Measurements from ENCODE around the gene PGAP2.

The PGAP2 gene

DNA sequence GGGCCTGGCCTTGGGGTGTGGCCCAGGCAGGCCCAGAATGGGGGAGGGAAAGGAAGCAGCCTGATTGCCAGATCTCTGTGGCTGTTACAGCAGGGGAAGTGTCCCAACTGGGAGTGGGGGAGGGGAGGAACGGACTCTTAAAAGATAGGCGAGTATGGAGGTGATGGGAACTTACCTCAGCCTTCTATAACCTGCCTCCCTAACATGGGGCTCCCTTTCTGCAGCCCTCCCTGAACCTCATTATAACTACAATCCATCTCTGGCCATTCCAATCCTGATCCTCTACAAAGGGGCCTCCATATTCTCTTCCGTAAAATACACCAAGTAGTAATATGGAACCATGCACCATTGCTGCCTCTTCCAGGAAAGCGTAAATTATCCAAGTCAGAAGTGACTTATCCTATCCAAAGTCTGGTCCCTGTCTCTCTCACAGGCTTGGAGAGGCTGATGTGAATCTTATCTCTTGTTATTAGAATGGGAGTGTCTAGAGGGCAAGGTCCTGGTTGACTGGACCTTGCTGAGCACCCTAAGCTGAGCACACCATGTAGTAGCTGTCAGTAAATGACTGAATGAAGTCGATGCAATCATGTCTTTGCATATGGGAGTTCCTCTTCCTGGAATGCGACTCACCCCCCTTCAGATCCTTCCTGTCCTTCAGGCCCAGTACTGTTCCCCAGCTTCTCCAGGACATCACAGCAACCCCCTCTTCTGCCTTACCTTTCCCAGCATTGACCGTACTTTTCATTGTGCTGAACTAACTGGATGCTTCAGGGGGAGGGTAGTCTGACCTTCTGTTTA is 26.5 kb downstream of the PGAP2 start:
- no peak for DNase-seq

DNA sequence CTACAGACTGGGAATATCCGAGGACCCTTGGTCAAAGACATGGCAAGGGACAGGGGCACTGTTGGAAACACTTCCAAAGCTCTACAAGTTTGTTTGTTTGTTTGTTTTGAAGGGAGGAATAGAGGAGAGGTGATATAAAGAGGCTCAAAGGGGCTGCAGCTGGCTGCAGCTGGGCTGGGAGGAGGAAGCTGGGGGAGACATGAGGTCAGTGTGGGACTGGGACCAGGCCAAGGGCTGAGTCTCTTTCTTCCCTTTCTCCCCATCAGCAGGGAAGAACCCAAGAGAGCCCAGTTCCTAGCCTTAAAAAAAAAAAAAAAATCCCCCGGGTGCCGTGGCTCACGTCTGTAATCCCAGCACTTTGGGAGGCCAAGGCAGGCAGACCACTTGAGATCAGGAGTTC is 27.4 kb downstream of the PGAP2 start:
- no peak for DNase-seq

DNA sequence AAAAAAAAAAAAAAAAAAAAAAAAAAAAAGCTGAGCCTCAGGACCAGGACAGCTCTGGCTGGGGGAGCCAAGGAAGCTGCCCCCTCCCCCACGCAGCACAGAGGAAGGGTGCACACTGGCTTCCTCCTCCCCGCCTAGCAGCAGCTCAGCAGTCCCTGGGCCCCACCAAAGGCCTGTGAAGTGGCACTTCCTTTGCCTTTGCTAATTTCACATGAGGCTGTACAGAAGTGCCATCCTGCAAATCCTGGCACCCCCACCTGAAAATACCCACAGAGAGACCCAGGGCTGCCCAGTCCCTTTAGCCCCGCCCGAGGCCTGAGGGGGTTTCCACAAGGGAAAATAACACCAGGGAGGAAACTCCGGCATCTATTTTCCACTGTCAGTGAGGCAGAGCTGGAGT is 28.5 kb downstream of the PGAP2 start:
- peak; percentile 19 for DNase-seq

DNA sequence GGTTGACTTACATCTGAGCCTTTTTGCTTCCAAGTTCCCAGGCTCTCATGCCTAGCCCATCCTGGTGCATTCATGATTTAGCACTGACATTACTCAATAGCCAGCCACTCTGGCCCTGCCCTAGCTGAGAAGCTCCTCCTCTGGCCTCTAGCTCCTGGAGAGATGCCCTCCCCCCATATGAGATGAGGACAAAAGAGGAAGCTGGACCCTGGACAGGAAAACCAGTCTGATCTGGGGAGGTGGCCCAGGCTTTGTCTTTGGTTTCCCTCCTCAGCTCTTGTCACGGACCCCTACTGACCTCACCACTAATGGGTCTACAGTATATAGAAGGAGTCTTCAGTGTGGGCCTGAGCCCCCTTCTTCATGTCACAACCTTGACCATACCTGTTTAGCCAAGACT is 29.4 kb downstream of the PGAP2 start:
- no peak for DNase-seq

DNA sequence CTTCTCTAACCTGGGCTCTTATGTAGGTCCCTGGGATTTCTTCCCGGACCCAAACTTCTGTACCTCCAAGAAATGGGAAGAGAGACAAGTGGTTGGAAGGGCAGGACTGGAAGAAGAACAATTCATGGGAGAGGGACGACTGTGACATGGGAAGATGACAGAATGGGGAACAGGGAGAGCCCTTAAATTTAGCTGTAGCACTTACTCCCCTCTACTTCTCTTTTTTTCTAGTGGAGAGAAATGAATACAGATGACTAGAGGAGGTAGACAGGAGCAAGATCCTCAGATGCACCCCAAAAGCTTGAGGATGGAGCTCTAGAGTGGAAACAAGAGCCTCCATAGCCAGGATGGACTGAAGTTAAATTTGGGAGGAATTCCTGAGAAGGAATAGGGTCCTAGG is 30.1 kb downstream of the PGAP2 start:
- no peak for DNase-seq

DNA sequence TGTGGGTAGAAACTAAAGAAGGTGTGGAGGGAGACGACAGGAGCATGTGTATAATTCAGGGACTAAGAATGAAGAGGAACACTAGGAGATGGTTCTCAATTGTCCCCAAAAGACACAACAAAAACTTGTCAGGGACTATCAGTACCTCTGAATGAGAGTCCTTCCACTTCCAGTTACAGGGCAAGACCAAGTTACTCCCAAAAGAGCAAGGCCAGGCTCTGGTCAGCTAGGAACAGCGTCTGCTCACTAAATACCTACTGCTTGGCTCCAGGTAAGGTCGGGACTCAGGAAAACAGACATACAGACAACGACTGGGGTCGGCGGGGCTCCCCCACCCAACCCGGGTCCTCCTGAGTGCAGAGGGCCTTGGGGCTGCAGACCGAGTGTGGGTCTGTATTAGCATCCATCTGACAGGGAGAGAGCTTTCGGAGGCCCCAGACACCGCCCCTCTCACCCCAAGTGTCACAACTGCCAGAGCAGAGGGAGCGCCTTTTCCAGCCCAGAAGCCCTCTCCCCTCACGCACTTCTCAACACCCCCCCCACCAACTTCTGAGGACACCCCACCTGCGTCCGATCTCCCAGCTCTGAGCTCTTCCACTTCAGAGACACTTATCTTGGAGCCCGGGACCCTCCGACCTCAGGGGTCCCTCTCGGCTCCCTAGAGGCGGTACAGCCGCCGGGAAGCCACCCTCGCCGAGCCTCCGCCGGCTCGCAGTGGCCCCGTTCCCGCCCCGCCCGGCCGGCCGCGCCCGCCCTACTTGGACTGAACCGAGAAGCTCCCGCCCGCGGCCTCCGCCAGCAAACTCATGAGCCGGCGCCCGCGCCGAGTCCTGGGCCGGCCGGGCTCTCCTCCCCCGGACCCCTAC is 31.9 kb downstream of the PGAP2 start:
- no peak for DNase-seq

DNA sequence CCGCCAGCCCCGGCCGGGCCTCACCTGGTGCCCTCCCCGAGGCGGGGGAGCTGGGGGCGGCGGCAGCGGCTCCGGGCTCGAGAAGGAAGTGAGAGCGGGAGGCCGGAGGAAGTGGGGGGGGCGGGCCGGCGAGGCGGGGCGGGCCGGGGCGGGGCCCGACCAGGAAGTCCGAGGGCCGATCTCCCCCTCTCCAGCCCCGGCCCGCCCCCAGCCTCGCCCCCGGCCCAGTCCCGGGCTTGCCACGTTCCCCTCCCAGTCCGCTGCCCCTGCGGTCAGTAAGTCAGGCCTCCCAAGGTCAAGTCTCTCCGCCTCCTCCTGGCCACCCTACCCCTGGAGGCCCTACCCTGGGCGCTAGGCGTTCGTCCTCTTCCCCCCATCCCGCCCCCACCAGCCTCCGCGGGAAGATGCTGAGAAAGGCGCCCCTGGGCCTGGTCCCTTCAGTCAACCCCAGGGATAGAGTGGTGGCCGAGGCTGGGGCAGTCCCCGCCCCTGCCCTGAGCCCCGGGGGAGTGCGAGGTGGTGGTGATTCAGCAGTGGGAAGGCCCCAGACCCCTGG is 32.6 kb downstream of the PGAP2 start, which contains the start of gene RHOG:
TSS of gene RHOG (minus strand) at position 90 of the 556 bp plus-strand sequence. CDS start 12,821 bp downstream, outside the sequence.
- peak; percentile 69 for DNase-seq

DNA sequence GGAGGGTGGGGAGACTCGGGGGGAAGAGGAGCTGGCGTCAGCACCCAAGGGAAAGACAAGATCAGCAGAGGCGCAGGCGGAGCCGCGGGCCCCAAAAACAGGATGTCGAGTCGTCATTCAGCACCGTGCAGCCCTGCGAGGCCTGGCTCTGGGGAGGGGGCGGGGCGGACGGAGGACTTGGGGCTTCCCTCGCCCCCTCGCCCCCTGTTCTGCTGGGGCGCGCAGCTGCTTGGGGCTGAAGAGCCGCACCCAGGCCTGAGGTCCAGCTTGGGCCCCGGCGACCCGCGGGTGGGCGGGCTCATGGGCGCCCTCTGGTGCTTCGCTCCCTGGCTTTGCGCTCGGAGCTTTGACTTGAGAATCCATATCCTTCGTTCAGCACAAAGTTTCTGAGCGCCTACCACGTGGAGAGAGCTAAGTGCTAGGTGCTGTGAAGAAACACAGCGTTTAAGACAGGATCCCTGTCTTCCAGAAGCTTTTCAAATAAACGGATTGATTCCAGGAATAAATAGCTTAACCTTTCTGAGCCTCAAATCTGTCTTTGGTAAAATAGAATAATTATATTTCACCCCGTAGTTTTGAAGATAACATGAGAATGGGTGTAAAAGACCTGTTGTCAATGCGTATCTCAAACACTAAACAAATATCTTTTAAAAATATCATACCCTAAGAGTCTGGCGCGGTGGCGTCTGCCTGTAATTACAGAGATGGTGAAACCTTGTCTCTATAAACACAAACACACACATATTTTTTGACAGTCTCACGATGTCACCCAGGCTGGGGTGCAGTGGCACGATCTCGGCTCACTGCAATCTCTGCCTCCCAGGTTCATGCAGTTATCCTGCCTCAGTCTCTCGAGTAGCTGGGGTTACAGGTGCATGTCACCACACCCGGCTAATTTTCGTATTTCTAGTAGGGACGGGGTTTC is 33.3 kb downstream of the PGAP2 start:
- DNase-seq: peak; percentile 88

DNA sequence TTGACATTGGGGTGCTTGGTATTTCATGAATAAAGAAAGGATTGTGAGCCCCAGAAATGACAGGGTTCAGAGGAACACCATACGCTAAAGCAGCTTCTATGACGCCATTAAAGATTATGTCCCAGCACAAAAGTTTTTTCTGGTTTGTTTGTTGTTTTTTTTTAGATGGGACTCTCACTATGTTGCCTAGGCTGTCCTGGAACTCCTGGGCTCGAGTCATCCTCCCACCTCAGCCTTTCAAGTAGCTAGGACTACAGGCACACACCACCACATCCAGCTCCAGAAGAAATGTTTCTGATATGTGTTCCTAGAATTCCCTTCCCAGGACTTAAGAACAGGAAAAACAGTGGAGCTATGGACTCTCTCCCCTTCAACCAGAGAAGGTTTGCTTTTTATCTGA is 35.0 kb downstream of the PGAP2 start:
- DNase-seq: no peak

DNA sequence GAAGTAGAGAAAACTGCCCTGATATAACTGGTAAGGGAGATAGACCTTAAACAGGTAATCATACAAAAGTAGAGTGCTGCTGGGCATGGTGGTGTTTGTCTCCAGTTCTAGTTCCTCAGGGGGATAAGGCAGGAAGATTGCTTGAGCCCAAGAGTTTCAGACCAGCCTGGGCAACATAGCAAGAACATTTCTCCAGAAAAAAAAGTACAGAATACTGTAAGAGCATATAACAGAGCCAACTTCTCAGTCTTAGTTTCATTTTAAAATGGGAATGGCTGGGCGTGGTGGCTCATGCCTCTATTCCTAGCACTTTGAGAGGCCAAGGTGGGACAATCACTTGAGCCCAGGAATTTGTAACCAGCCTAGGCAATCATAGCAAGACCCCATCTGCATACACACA is 36.9 kb downstream of the PGAP2 start:
- no peak for DNase-seq

DNA sequence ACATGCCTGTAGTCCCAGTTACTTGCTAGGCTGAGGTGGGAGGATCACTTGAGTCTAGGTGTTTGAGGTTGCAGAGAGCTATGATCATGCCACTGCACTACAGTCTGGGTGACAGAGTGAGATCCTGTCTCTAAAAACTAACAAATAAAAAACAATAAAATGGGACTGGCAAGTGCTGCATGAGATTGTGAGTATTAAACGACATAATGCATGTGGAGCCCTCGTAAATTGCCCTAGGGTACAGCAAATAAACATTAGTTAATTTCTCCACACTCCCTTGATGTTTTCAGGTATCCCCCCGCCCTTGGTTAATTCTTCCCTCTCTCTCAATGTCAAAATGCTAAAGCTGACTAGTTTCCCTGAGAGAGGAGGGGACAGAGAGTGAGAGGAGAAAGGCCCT is 37.3 kb downstream of the PGAP2 start:
- no peak for DNase-seq

DNA sequence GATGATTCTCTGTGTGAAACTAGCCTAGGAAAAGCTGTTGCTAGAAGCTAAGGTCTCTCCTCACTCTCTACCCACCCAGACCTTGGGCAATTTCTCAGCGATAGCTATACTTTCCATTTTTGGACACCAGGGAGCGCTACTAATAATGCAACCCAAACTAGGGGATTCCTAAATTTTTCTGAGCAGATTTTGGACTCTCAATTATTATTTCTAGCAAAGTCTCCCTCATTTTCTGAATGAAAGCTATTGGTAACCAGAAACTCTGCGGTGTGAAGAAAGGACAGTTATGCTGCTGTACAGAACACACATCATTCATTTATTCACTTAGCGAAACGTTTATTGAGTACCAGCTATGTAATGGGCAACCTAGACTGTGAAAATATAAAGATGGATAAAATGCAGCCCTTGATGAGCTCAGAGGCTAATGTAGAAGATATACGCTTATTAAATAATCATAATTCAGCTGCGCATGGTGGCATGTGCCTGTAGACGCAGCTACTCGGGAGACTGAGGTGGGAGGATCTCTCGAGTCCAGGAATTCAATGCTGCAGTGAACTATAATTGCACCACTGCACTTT is 41.0 kb downstream of the PGAP2 start:
- no peak for DNase-seq

DNA sequence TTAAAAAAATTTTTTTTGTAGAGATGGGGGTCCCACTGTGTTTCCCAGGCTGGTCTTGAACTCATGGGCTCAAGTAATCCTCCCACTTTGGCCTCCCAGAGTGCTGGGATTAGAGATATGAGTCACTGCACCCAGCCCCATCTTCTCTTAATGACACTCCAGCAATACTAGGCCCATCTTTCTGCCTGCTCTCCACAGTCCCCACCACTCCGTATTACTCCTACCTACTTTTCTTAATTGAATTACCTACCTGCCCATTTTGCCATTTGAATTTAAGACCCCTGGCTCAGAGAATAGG is 45.1 kb downstream of the PGAP2 start:
- DNase-seq: no peak

DNA sequence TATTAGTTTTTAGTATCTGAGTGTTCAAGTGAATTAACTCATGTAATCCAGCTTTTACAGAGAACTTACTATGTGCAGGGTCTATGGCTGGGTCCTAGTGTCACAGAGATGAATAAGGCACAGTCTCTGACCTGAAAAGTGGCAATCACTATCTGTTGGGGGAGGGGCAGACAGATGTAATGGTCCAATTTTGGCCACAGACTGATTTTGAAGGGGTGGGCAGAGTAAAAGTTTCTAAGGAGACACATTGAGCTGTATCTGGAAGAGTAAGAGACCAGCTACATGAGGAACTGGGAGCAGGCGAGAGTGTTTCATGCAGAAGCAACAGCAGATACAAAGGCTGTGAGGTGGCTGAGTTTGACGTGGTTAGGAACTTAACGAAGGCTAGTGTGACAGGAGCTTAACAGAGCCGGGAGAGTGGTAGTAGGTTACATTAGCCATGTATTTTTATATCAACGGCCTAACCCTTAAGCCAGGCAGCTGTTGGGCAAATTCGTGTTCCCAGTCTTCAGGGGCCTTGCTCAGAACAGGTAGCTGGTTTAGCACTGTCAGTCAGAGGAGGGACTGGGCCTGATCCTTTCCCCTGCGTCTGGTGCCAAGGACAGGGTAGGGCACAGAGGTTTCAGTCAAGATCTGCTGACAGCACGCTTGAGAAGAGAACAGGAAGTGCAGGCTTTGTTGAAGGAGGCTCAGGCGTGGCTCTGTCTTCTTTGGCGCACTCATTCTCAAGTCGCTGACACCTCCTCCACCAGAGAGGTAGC is 45.7 kb downstream of the PGAP2 start:
- no peak for DNase-seq

DNA sequence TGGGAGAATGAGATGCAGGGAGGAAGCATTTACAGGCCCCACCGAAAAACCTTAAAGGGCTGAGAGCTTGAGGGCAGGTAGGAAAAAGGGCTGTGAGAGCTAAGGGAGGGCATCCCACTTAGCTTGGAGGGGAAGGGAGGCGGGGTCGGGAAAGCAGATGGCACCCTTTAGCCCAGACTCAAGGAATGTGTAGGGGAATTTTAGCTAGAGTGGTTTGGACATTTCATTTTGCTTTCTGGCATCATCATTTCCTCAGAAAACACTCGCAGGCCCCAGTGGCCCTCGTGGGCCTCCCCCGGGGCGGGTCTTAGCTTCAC is 46.3 kb downstream of the PGAP2 start:
- DNase-seq: no peak

DNA sequence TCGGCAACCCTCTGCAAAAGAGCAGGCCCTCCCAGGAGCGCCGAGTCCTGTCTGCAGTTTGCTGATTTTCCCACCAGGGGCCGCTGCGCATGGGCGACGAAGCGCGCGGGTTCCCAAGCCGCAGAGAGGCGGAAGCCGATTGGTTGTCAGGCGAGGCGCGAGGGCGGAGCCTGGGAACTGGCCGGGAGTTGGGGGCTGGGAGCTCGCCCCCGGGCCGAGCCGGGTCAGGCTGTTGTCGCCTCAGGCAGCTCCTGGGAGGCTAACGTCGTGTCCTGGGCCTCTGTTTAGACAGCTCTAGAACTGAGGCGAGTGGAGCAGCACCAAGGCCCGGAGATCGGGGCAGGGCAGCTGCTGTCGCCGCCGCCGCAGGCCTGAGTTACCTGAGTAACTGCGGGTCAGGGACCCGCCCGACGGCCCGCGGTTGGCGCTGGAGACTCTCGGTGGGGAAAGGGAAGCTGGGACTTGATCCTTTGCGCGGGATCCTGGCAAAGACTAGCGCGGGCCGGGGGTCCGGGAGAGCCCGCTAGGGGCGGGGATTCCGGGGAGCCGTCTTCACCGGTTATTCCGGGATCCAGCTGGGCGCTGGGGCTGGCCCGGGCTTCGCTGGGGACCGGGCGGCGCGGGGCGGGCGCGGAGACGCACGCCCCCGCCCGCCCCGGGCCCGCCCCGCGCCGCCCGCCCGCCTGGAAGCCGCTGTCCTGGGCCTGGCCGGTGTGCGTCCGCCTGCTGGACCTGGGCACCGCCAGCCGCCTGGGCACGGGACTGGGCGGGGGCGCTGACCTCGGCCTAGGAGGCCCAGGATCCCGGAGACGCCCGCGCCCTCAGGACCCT is 46.8 kb downstream of the PGAP2 start, which contains the start of gene STIM1:
TSS of gene STIM1 (plus strand) at position 688 of the 831 bp plus-strand sequence. CDS start 607 bp downstream, outside the sequence.
- DNase-seq: peak; percentile 91

DNA sequence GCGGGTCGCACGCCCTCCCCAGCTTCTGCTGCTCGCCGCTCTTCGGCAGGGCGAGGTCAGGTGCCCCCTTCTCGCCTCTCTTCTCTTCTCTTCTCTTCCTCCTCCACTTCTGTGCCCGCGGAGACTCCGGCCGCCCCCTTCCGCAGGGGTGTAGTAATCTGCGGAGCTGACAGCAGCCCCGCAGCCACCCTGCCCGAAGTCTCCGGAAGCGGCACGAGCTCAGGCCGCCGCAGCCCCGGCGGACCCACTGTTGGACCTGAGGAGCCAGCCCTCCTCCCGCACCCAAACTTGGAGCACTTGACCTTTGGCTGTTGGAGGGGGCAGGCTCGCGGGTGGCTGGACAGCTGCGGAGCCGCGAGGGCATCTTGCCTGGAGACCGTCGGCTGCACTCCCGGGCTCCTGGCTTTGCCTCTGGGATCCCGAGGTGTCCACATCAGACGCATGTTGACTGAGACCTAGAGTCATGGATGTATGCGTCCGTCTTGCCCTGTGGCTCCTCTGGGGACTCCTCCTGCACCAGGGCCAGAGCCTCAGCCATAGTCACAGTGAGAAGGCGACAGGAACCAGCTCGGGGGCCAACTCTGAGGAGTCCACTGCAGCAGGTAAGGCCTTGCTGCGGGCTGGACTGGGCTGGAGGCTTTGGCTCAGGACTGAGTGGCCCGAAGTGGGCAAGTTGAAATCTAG is 47.6 kb downstream of the PGAP2 start:
- peak; percentile 52 for DNase-seq

DNA sequence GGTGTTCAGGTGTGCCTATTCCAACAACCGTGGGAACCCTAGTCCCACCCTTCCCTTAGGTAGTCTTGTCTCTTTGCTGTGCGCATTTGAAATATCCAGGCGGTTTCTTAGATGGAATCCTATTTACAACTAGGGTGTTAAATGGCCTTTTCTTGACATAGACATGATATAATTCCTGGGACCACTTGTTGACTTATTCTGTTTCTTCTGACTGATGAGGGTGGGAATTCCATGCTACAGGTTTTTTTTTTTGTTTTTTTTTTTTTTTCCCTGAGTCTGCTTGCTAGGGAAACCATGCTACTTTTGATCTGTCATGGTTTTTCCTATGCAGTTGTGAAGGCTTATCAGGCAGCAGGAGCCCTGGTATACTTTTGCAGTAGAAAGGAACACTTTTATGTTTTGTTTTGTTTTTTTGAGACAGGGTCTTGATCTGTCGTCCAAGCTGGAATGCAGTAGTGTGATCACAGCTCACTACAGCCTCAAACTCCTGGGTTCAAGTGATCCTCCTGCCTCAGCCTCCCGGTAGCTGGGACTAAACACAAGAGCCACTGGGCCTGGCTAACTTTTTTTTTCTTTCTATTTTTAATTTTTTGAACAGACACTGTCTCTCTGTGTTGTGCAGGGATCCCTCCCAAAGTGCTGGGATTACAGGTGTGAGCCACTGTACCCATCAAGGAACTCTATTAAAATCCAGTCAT is 48.6 kb downstream of the PGAP2 start:
- no peak for DNase-seq

DNA sequence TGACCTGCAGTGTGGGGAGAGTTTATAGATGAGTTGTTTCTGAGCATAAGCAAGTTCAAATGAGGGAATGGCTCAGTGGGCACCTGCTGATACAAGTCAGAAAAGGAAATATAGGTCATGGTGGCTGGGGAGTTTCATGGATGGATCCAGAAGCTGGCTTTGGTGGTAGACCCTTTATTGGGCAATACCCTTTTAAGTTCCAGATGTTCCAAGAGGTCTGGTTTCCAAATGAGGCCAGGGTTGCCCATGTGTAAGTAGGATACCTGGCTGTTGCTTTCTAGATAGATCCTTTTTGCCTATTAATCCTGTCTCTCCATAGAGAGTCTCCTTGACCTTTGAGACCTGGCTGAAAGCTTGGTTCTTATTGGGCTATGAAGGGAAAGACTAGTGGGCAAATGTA is 49.3 kb downstream of the PGAP2 start:
- DNase-seq: no peak
